Measurements from ENCODE around the gene FUT7.

Gene FUT7

DNA sequence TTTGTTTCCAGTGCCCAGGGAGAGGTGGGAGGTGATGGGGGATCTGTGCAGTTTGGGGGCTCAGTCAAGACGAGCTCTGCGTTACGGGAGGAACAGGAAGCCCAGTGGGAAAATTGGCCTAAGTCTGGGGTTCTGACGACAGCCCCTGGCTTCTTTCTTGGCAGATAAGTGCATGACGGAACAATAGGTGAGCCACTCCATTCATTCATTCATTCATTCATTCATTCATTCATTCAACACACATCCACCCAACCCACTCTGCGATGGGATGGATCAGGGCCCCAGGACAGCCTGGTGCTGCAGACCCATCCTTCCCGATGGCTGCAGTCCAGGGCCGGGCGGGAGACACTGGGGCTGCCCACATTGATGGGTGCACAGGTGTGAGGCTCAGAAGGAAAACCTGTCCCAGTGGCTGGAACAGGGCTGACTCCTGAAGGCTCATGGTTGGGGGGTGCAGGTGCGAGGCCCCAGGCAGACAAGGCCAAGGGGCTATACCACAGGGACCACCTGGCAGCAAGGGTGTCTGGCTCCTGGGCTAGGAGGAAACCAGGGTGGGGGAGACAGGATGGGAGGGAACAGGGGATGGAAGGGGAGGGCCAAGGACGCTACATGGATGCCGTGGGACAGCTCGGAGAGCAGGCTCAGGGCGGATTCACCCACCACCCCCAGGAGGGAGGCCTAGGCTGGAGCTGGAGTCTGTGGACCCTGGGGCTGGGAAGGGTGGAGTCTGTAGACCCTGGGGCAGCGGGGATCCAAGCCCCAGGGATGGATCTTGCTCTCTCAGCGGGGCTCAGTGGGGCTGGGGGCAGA lies 51.0 kb downstream of the FUT7 start:
- no peak for DNase-seq
